Liver (tissue), 9 donors: ENCODE results near the gene LIPG. TPM values are rescaled to one million over a fixed set of nuclear protein-coding genes. Genes with fewer than 3 reads are reported as not detected.

Experiments
- DNase-seq: peaks from one replicate; pipeline ENCODE4 v3.0.0-alpha.2; 2017; ENCODE audit warnings: low spot score
- H3K27ac ChIP-seq, 2 donors: one replicate each; pipeline ENCODE4 v1.7.0; 2013; ENCODE audit warnings: inconsistent platforms in 2 of 2, low read length in 2 of 2, control low read depth in 1 of 2, low read depth in 1 of 2, mild to moderate bottlenecking in 1 of 2
- H3K27me3 ChIP-seq, 4 donors: one replicate each; pipeline versions ENCODE4 v1.6.1 to v1.7.0; 2013; ENCODE audit warnings: low read length in 3 of 4, inconsistent platforms in 1 of 4, mild to moderate bottlenecking in 1 of 4, moderate library complexity in 1 of 4; ENCODE audit not compliant: control insufficient read depth in 4 of 4, insufficient read depth in 4 of 4
- H3K36me3 ChIP-seq, 4 donors: one replicate each; pipeline versions ENCODE4 v1.6.1 to v1.7.0; 2013; ENCODE audit warnings: low read length in 3 of 4, mild to moderate bottlenecking in 3 of 4, low read depth in 1 of 4, moderate library complexity in 1 of 4; ENCODE audit not compliant: control insufficient read depth in 4 of 4, insufficient read depth in 3 of 4
- H3K4me1 ChIP-seq, 4 donors: one replicate each; pipeline versions ENCODE4 v1.6.1 to v1.7.0; 2013; ENCODE audit warnings: low read length in 3 of 4, mild to moderate bottlenecking in 3 of 4, moderate library complexity in 1 of 4; ENCODE audit not compliant: control insufficient read depth in 4 of 4, insufficient read depth in 4 of 4
- H3K4me3 ChIP-seq, 3 donors: one replicate each; pipeline versions ENCODE4 v1.6.1 to v1.7.0; 2013; ENCODE audit warnings: low read length in 3 of 3, control low read depth in 1 of 3, low read depth in 1 of 3, mild to moderate bottlenecking in 1 of 3
- H3K9ac ChIP-seq, 2 donors: one replicate each; pipeline ENCODE4 v1.7.0; 2013; ENCODE audit warnings: low read length in 2 of 2, mild to moderate bottlenecking in 2 of 2, moderate library complexity in 2 of 2, control low read depth in 1 of 2, low read depth in 1 of 2
- H3K9me3 ChIP-seq, 4 donors: one replicate each; pipeline versions ENCODE4 v1.6.1 to v1.7.0; 2013; ENCODE audit warnings: low read length in 3 of 4; ENCODE audit not compliant: control insufficient read depth in 4 of 4
- FOXA1 ChIP-seq: IDR thresholded peaks from 2 replicates; pipeline ENCODE4 v1.6.1; 2016; ENCODE audit warnings: antibody characterized with exemption
- FOXA2 ChIP-seq: IDR thresholded peaks from 2 replicates; pipeline ENCODE4 v1.6.1; 2016; ENCODE audit warnings: antibody characterized with exemption
- HNF4A ChIP-seq, 2 donors: conservative IDR thresholded peaks; 2 replicates each; pipeline ENCODE4 v1.6.1; 2016; ENCODE audit warnings: antibody characterized with exemption in 2 of 2, mild to moderate bottlenecking in 2 of 2
- HNF4G ChIP-seq: IDR thresholded peaks from 2 replicates; pipeline ENCODE4 v1.6.1; 2016; ENCODE audit warnings: antibody characterized with exemption
- JUND ChIP-seq, 2 donors: IDR thresholded peaks; 2 replicates each; pipeline ENCODE4 v1.6.1; 2016; ENCODE audit warnings: antibody characterized with exemption in 2 of 2
- NR2F2 ChIP-seq: IDR thresholded peaks from 2 replicates; pipeline ENCODE4 v1.6.1; 2016; ENCODE audit warnings: antibody characterized with exemption
- RAD21 ChIP-seq, 2 donors: IDR thresholded peaks; 2 replicates each; pipeline ENCODE4 v1.6.1; 2016; ENCODE audit warnings: antibody characterized with exemption in 2 of 2, mild to moderate bottlenecking in 2 of 2
- RXRA ChIP-seq, 2 donors: IDR thresholded peaks; 2 replicates each; pipeline ENCODE4 v1.6.1; 2017 to 2018; ENCODE audit warnings: antibody characterized with exemption in 2 of 2, mild to moderate bottlenecking in 1 of 2
- SP1 ChIP-seq: IDR thresholded peaks from 2 replicates; pipeline ENCODE4 v1.6.1; 2018; ENCODE audit warnings: antibody characterized with exemption, mild to moderate bottlenecking
- TAF1 ChIP-seq: conservative IDR thresholded peaks from 2 replicates; pipeline ENCODE4 v1.6.1; 2016; ENCODE audit warnings: antibody characterized with exemption, mild to moderate bottlenecking
- YY1 ChIP-seq: IDR thresholded peaks from 2 replicates; pipeline ENCODE4 v1.6.1; 2016; ENCODE audit warnings: antibody characterized with exemption, mild to moderate bottlenecking
- WGBS: extraction: QIAGEN DNeasy Blood & Tissue Kit; methylation state at CpG from one replicate; pipeline ENCODE4 v1.1.7; 2013; 5-methylcytosine and 5-hydroxymethylcytosine counted together
- polyA plus RNA-seq, 2 donors: library from polyadenylated mRNA; stranded (reverse) in 1 of 2; unstranded in 1 of 2; fragments of 200-250 nt in 1 of 2; fragments of >200 nt in 1 of 2; fragmentation: Nextera tagmentation in 1 of 2; extraction: Ambion mirVana in 1 of 2; gene quantifications; one replicate each; pipeline versions ENCODE4 v1.2.1 to v1.2.3, GENCODE V29; 2013 to 2015
- total RNA-seq, 2 donors: library from RNA; depleted of rRNA; stranded (reverse); fragments of >200 nt; gene quantifications; one replicate each; pipeline ENCODE4 v1.2.3, GENCODE V29; 2014
- TF ChIP-seq, protein P1 (sequence below): IDR thresholded peaks from 2 replicates; pipeline ENCODE4 v1.6.1; 2016; ENCODE audit warnings: antibody characterized with exemption
- TF ChIP-seq, protein P2 (sequence below): IDR thresholded peaks from 2 replicates; pipeline ENCODE4 v1.6.1; 2016; ENCODE audit warnings: antibody characterized with exemption, mild to moderate bottlenecking
- TF ChIP-seq, protein P3 (sequence below): fragments of 150-350 bp; IDR thresholded peaks from 2 replicates; pipeline ENCODE4 v1.5.1; 2017; ENCODE audit warnings: improper control_type of control experiment, low read depth, low read length; ENCODE audit not compliant: missing input control
- TF ChIP-seq, protein P4 (sequence below): IDR thresholded peaks from 2 replicates; pipeline ENCODE4 v1.6.1; 2016; ENCODE audit warnings: antibody characterized with exemption
- TF ChIP-seq, protein P5 (sequence below): IDR thresholded peaks from 2 replicates; pipeline ENCODE4 v1.6.1; 2016; ENCODE audit warnings: antibody characterized with exemption
- donor health status: healthy.
- donor health status: healthy.
- donor health status: healthy.
- donor health status: healthy.
- donor health status: healthy.

Gene LIPG
- total and polyA plus RNA-seq, 4 donors = 2.8 to 150 (median 39.7) TPM

DNA sequence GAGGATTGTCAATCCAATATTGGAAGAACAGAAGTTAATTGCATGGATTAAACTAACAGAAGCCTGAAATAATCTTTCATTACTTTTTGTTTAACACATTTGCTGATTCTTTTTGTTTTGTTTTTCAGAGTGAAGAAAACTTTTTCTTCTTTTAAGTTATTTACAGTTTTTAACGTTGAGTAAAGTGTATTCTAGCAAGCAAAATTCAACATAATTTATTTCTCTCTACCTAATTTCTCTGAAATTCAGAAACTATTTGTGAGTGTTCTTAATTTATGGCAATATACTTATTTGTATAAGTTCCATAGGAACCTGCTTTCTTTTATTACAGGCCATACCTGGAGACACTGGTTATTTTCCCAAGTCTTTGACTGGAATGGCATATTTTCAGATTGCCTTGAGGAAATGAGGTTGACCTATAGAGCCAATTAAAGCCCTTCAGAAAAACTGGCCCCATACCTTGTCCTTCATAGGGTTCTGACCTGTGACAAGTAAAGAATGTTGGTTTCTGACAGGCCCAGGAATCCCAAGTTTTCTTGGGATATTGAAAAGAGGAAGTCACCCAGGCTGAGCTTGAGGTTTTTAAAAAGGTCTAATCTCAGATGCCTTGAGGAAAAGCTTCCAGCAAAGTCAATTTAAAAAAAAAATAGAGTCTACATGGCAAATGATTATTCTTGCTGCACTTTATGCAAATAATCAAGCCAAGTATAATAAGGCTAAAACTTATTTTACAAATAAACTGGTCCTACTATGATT is 26.8 kb upstream of the LIPG start:
- H3K9me3 ChIP-seq = no peaks in the 10 kb centered on the region
- no peak for DNase-seq
- no peaks in the 10 kb centered on the region for H3K36me3 ChIP-seq
- H3K4me3 ChIP-seq = no peak overlapping the region
- H3K9ac ChIP-seq = no peak overlapping the region
- WGBS = 92% methylated on average over 1 of the region's 1 CpG
- H3K27ac ChIP-seq = no peak overlapping the region
- H3K4me1 ChIP-seq = peaks cover 0 to 2% (median 0%) of the 10 kb centered on the region in 4 donors
- no peaks in the 10 kb centered on the region for H3K27me3 ChIP-seq
- TF ChIP-seq, protein P1, sequence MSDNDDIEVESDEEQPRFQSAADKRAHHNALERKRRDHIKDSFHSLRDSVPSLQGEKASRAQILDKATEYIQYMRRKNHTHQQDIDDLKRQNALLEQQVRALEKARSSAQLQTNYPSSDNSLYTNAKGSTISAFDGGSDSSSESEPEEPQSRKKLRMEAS = no peak
- TF ChIP-seq TAF1 (no peak), HNF4A (conservative IDR thresholded peaks at IDR 0.05) (no peak), HNF4G (no peak), FOXA1 (no peak), FOXA2 (no peak), RAD21 (IDR thresholded peaks at IDR 0.05) (no peak), JUND (IDR thresholded peaks at IDR 0.05) (no peak), RXRA (IDR thresholded peaks at IDR 0.05) (no peak), SP1 (no peak), YY1 (no peak)
- TF ChIP-seq, protein P2, sequence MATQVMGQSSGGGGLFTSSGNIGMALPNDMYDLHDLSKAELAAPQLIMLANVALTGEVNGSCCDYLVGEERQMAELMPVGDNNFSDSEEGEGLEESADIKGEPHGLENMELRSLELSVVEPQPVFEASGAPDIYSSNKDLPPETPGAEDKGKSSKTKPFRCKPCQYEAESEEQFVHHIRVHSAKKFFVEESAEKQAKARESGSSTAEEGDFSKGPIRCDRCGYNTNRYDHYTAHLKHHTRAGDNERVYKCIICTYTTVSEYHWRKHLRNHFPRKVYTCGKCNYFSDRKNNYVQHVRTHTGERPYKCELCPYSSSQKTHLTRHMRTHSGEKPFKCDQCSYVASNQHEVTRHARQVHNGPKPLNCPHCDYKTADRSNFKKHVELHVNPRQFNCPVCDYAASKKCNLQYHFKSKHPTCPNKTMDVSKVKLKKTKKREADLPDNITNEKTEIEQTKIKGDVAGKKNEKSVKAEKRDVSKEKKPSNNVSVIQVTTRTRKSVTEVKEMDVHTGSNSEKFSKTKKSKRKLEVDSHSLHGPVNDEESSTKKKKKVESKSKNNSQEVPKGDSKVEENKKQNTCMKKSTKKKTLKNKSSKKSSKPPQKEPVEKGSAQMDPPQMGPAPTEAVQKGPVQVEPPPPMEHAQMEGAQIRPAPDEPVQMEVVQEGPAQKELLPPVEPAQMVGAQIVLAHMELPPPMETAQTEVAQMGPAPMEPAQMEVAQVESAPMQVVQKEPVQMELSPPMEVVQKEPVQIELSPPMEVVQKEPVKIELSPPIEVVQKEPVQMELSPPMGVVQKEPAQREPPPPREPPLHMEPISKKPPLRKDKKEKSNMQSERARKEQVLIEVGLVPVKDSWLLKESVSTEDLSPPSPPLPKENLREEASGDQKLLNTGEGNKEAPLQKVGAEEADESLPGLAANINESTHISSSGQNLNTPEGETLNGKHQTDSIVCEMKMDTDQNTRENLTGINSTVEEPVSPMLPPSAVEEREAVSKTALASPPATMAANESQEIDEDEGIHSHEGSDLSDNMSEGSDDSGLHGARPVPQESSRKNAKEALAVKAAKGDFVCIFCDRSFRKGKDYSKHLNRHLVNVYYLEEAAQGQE = no peak
- TF ChIP-seq, protein P3, sequence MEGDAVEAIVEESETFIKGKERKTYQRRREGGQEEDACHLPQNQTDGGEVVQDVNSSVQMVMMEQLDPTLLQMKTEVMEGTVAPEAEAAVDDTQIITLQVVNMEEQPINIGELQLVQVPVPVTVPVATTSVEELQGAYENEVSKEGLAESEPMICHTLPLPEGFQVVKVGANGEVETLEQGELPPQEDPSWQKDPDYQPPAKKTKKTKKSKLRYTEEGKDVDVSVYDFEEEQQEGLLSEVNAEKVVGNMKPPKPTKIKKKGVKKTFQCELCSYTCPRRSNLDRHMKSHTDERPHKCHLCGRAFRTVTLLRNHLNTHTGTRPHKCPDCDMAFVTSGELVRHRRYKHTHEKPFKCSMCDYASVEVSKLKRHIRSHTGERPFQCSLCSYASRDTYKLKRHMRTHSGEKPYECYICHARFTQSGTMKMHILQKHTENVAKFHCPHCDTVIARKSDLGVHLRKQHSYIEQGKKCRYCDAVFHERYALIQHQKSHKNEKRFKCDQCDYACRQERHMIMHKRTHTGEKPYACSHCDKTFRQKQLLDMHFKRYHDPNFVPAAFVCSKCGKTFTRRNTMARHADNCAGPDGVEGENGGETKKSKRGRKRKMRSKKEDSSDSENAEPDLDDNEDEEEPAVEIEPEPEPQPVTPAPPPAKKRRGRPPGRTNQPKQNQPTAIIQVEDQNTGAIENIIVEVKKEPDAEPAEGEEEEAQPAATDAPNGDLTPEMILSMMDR = no peak

DNA sequence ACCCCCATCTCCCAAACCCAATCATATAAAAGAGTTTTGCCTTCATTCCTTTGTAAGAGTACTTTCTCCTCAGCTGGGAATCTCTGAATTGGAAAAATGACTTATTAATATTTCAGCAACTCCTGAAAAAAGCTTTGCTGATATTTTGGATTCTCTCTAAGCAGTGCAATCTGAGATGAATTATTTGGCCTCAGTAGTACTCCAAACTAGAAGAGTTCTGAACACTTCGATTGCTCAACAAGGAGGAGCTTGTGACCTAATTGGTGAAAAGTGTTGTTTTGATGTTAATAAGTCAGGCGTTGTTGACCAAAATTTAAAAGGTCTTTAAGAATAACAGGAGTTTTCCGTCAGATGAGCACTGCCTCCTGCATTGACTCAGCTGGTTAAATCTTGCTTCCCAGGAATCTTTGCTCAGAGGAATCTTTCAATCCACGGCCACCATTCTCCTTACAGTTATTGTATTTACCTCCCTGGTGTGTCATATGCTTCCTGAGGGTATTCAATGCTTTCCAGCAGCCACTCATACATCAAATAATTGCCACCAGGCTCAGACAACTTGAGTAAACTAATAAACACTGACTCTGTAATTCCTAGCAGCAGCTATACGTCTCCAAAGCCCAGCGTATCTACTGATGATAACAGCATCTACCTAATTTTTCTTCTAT is 24.5 kb upstream of the LIPG start:
- Histone ChIP-seq H3K27ac (no peak overlapping the region), H3K9me3 (no peaks in the 10 kb centered on the region), H3K4me1 (peaks cover 0 to 2% (median 0%) of the 10 kb centered on the region in 4 donors), H3K4me3 (no peak overlapping the region), H3K9ac (no peak overlapping the region), H3K36me3 (no peaks in the 10 kb centered on the region), H3K27me3 (no peaks in the 10 kb centered on the region)
- TF ChIP-seq, protein P4, sequence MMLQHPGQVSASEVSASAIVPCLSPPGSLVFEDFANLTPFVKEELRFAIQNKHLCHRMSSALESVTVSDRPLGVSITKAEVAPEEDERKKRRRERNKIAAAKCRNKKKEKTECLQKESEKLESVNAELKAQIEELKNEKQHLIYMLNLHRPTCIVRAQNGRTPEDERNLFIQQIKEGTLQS = no peak
- TF ChIP-seq NR2F2 (no peak), HNF4A (conservative IDR thresholded peaks at IDR 0.05) (no peak)
- TF ChIP-seq, protein P5, sequence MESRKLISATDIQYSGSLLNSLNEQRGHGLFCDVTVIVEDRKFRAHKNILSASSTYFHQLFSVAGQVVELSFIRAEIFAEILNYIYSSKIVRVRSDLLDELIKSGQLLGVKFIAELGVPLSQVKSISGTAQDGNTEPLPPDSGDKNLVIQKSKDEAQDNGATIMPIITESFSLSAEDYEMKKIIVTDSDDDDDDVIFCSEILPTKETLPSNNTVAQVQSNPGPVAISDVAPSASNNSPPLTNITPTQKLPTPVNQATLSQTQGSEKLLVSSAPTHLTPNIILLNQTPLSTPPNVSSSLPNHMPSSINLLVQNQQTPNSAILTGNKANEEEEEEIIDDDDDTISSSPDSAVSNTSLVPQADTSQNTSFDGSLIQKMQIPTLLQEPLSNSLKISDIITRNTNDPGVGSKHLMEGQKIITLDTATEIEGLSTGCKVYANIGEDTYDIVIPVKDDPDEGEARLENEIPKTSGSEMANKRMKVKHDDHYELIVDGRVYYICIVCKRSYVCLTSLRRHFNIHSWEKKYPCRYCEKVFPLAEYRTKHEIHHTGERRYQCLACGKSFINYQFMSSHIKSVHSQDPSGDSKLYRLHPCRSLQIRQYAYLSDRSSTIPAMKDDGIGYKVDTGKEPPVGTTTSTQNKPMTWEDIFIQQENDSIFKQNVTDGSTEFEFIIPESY = no peak
- DNase-seq = no peak
- 89% methylated on average over 6 of the region's 6 CpGs for WGBS
